HG03045 (cell line): ENCODE data around the gene TAF4.
"Not testable (repeated sequence)": the region's sequence is repeated elsewhere in the genome, so short reads cannot be mapped to it uniquely, and the experiment has no call there.

Source experiments
- ATAC-seq: cut with Tn5 transposase; IDR thresholded peaks from one replicate; pipeline ENCODE4 v1.9.1; 2021; ENCODE audit warnings: mild to moderate bottlenecking, moderate library complexity; ENCODE audit not compliant: unreplicated experiment

Gene TAF4

DNA sequence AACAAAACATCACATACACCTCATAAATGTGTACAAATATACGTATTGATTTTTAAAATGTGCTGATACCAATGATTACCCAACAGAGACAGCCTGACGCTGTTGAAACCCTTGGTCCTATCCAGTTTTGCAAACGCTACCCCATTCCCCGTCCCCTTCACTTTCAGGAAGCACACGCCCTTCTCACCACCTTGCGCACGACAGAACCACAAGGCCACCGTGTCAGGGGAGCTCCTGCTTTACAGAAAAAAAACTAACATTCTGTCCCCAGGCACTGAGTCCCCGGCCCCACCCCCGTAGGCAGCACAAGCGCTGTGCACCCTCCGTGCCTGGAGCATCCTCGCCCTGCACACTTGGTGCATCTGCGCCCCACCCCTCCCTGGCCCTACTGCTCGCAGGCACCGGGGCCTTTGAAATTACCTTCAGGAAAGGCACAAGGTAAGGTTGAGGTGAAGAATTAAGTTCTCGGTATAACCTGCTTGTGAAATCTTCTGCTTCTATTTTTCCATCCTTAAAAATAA lies 58.5 kb downstream of the TAF4 start:
- ATAC-seq, result no peak

DNA sequence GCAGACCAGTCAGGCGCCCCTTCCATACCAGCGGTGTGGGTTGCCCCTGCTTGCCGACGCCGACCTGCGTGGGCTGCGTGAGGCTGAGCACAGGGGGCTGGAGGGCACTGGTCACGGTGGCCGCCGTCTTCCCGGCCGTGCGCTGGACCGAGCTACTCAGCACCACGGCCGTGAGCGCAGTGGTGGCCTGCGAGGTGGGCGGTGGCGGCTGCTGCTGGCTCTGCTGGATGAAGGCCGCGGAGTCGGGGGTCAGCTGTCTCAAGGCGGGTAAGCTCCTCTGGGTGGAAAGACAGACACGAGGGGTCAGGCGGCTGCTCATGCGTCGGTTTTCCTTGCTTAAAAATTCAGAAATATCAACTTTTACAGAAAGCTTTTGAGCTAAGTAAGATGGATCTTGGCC lies 59.2 kb downstream of the TAF4 start:
- no peak for ATAC-seq

DNA sequence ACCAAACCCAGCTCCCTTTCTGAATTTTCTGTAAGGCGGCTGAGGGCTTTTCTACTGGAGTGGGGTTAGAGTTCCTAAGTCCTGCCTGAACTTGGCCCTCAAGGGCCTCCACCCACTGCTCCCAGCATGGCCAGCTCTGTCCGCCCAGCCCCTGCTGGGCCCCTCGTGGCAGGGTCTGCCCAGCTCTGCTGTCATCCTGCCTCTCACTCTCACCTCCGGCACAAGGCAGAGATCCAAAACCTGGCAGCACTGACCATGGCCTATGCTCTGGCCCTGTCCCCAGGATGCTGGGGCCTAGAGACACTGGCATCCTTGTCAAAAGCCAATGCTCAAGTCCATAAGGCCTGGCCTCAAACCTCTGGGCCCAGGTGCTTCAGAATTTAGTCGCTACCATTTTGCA lies 61.1 kb downstream of the TAF4 start:
- no peak for ATAC-seq

DNA sequence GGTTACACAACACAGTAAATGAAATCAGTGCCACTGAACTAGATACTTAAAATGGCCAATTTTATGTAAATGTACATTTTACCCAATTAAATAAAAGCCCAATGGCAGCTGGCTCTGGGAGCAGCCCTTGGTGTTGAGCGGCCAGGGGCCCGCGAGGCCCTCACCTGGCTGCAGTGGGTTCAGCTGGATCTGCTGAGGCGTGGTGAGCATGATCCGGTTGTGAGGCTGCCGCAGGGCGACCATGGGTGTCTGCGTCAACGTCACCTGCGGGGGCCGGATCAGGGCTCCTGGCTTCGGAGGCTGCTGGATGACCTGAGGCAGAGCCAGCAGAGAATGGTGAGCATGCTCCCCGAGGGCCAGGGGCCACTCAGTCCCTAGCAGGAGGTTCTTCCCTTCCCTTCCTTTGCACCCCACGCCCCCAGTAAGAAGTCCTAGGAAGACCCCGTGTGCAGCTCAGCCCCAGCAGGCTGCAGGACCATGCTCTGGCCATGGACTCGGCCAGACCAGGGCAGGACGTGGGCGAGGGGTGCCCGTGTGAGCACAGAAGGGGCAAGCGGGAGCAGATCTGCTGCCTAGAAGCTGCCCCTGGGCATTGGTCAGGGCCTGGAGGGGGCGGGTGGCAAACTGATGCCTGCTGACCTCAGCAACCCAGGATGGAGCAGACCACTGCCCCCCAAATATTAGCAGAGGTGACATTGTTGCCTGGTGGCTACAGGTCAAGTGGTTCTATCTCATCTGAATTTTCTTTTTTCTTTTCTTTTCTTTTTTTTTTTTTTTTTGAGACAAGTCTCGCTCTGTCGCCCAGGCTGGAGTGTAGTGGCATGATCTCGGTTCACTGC lies 61.9 kb downstream of the TAF4 start:
- ATAC-seq, result no peak

DNA sequence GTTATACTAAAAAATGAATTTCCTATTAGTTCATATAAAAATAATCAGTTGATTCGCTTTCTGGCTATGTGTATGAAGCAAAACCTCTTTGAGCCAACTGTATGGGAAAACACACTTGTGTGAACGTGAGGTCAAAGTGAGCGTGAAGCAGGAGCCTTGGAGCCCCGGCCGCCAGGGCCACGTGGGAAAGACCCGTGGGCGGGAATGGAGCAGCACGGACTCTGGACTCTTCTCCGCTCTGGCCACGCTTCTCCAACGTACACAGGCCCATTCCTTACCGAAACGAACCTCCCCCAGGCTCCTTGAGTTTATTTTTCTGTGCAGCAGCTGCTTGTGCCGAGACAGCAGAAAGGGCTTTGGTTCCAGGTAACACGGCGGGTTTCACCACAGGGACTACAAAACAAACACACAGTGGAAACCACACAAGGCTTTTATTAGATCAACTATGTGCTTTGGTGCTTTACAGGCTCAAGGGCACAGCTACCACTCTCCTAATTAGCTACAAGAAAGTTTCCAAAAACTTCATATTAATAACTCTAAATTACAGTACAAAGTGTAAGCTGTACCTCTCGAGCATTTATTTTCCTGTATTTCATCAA lies 62.7 kb downstream of the TAF4 start:
- ATAC-seq, result no peak

DNA sequence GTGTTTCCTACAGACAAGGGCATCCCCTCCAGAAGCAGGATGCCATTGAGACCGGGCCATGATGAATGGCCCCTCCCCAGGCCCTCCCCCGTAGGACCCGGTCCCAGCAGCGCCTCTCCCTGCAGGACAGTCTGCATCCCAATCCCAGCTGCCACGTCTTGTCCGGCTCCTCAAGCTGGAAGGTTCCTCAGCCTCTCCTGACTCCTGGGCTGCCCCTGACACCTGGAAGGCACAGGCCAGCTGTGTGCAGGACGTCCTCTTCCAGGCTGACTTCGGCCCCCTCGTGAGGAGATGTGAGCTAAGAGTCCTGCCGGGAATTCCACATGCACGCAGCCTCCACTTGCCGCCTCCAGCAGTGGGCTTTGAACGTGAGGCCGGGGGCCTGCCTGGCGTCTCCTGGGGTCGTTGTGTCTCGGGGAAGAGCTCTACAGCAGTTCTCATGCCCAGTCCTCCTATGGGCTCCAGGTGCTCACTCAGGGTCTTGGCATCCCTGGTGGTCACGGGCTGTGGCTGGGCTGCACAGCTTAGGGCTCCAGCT lies 64.4 kb downstream of the TAF4 start:
- no peak for ATAC-seq

DNA sequence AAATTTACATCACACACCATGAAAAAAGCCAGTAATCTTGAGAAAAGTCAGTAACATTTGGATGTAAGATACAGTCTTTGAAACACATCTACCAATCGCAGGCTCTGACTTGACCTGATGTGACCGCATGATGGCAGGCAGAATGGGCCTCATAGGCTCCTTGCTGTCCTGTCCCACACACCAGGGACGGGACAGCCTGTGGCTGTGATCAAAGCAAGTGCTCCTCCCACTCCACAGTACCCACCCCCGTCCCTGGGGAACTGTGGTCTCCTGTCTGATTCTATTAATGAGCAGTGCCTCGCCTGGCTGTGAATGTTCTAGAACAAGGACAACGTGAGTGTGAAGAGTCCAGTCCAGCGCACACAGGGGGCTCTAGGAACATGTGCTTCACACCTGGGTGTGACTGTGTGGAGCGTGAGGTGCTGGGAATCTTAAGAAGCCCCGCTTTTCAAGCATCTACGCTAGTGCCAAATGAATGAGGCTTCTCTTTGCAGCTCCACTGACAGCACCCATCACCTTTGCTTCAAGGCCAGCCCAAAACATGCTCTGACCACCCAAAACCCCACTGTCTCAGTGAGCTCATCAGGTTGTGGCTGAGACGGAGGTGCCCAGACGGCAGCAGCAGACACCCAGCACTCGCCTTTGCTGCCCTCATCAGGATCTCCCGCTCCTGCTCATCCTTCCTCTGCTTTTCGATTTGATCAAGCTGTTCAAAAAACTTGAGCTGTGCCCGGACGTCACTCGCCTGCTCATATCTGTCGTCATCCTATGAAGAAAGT lies 67.1 kb downstream of the TAF4 start:
- ATAC-seq, result no peak

DNA sequence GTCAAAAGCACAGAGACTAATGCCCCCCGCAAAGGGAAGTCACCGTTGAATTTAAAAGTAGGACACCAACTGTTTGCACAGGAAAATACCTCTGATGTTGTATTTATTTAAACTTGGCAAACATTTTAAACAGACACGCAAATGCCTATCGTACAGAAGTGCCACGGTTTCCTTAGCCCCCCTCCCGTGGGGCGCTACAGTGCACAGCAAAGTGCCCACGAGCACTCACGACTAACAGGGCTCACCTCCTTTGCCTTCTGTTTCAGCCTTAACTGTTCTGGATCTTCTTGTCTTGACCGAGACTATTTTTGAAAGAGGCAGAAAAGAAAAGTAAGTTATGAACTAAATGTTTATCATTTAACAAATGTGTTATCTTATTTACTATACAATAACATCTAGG lies 67.8 kb downstream of the TAF4 start:
- ATAC-seq, result no peak

DNA sequence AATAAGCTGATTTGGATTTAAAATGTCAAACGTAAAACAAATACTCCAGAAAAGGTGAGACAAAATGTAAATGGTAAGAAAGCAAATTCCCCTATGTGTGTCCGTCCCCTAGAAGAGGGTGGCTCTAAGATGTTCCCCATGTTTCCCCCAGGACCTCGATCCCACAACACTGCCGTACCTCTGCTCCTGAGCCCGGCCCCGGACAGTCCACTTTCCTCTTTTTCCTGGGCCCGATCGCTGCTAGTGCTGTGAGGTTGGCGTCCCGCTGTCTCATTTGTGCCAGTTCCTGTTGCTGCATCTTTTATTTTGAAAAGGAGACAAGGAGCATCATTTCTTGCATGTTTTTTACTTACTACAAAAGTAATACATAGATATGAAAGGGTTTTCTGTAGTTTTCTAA lies 68.3 kb downstream of the TAF4 start:
- no peak for ATAC-seq

DNA sequence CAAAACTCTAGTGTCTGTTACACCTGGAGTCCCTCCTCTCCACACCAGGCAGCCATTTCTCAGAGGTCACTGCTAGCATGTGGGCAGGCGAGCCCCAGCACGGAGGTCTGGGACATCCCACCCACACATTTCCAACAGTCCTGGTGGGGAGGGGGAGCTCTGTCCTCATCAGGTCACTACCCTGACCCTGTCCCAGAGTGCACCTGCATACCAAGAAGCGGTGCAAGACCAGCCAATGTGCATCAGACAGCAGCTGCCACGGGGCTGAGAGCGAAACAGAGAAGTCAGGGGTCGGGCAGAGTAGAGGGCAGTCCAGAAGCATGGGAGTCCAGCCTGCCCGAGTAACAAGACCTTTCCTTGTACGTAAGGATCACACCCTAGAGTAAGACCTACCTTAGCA lies 71.1 kb downstream of the TAF4 start:
- no peak for ATAC-seq

DNA sequence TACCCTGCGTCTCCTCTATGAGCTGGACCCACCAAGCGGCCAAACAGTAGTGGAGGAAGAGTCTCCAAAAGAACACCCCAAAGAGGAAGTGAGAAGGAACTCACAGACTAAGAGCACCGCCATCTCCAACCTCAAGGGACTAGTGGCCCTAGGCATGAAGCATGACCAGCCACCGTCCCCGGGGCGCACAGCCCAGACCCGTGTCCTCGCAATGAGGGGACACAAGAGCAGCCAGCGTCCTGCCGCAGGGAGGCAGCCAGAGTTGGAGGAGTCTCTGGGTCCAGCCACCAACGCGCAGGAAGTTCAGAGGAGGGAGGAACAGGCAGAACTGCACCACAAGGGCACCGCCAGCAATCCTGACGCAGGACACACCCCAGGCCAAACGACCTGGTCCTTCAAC lies 72.6 kb downstream of the TAF4 start:
- no peak for ATAC-seq

DNA sequence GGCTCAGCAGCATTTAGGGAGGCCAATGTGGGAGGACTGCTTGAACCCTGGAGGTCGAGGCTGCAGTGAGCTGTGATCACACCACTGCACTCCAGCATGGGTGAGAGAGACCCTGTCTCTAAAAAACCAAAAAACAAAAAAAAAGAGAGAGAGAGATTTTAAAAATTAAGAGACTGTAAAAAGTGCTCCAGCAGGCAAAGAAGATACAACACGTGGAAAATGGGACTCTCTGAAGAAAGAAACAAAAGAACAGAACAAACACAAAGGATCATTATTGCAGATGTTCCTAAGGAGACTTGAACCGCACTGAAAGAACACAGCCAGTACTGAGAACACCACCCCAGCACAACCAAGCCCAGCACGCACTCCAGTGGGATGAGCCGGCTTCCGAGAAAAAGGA lies 74.2 kb downstream of the TAF4 start:
- no peak for ATAC-seq

DNA sequence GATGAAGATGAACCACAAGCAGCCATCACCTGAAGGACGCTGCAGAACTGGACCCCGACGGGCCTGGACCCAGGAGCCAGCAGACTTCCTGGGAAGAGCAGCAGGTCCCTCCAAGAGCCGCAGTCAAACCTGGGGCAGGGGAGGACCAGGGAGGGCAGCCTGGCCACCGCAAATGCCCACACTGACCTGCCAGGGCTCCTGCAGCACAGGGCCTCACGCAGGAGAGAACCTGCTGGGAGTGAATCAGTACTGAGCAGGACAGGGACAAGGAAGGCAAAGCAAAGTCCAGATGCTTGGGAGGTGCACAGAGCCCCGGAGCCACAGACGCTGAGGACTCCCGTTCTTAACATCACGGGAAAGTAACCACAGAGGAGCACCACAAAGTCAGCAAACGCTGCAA lies 75.2 kb downstream of the TAF4 start:
- no peak for ATAC-seq

DNA sequence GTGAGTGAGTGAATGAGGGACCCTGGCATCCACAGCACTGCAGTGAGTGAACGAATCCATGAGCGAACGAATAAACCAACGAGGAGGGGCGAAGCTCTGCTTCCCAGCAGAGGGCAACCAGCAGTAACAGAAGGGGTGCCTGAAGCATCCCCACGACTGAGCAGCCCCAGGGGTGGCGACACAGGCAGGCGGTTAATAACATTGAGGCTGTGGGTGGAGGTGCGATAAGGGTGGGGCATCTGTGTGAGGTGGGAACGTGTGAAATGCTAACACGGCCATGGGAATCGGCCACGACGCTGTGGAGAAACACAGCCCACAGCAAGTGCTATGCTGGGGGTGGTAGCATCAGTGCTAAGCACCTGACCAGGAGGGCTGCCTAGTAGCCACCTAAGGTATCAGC lies 75.9 kb downstream of the TAF4 start:
- ATAC-seq, result no peak

DNA sequence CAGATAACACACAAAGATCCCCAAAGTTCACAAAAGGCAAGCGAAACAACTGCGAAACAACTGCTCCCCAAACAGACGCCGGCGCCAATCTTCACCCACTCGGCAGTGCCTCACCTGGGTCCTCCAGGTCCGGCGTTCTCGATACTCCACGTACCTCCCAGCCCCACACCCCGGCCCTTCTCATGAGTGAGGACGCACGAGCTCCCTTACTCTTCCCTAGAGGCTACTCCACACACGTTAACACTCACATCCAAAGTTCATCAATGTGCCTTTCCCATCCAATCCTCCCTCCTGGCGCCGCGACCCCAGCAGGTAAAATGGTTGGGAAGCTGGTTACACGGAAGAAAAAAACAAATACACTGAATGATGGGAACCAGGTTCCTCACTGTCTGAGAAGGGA lies 77.0 kb downstream of the TAF4 start:
- ATAC-seq, result no peak

DNA sequence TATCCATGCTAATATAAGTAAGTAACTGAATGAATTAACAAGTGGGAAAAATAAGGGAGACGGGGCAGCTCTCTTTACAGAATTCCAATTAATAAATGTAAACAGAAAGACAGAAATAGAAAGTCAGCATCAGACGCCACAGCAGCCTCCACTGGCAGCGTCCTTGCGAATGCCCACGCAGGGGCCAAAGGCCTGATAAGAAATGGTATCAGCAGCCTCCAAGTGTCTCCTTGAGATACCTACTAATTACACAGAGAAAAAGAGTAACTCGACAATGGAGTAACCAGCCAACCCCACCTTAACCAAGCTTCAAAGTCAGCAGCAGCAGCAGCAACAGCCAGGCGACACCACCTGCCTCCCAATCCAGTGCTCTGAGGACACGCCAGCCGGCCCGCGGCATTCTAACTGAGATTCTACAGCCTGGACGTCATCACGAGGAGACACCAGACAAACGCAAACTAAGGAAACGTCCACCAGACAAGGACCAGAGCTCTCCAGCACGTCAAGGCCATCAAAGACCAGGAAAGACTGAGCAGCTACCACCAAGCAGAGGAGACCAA lies 78.8 kb downstream of the TAF4 start:
- ATAC-seq, result no peak

DNA sequence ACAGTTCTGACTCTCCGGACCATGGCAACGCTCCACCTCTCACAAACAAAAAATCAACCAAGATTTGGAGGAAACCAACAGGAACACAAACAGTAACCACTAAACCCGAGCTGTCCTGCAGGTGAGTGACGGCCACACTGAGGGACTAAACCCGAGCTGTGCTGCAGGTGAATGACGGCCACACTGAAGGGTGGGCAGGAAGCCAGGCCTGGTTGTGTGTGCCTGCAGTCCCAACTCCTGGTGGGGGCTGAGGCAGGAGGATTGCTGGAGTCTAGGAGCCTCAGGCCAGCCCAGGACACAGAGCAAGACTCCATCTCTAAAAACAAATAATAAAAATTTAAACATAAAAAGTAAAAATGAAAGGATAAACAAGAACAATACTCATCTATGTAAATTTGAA lies 80.6 kb downstream of the TAF4 start:
- no peak for ATAC-seq

DNA sequence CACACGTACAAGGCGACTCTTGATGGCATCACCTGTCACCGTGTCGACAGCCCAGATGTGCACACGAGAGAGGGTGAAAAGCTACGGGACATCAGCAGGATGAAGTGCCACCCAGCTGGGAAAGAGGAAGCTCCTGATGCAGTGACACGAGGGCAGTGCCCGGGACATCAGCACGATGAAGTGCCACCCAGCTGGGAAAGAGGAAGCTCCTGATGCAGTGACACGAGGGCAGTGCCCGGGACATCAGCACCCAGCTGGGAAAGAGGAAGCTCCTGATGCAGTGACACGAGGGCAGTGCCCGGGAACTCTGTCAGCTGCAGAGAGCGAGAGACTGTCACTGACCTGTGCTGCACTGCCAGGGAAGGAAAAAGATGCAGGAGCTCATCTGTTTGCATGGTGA lies 81.2 kb downstream of the TAF4 start:
- ATAC-seq, result not testable (repeated sequence)

DNA sequence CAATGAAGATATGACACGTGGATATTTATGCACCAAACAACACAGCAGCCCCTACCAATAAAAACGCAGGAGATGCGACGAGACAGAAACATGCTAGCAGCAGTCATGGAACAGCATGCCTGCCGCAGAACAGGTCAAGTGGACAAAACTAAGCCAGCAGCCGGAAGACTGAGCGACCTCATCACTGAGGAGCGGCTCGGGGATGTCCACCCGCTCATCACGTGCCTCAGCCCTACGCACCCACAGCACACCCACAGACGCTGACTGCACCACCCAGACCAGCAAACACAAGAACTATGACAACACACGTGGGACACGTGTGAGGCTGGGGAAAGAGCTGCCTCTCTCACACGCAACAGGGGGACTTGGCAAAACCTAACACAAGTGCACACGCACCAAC lies 81.7 kb downstream of the TAF4 start:
- no peak for ATAC-seq

DNA sequence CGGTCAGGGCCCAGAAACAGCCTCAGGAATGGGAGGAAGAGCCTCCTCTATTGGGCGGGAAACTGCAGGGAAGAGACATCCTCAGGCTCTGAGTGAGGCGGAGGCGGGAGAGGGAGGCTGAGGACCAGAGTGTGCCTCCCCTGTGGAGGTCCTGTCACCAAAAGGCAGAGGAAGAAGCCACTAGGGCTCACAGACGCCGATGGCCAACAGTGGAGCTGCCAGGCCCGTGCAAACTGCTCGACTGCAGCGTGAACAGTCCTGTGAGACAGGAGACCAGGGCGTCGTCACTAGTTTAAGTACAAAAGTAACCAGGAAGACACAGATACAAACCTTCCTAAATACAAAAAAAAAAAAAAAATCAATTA lies 82.7 kb downstream of the TAF4 start:
- ATAC-seq, result no peak

DNA sequence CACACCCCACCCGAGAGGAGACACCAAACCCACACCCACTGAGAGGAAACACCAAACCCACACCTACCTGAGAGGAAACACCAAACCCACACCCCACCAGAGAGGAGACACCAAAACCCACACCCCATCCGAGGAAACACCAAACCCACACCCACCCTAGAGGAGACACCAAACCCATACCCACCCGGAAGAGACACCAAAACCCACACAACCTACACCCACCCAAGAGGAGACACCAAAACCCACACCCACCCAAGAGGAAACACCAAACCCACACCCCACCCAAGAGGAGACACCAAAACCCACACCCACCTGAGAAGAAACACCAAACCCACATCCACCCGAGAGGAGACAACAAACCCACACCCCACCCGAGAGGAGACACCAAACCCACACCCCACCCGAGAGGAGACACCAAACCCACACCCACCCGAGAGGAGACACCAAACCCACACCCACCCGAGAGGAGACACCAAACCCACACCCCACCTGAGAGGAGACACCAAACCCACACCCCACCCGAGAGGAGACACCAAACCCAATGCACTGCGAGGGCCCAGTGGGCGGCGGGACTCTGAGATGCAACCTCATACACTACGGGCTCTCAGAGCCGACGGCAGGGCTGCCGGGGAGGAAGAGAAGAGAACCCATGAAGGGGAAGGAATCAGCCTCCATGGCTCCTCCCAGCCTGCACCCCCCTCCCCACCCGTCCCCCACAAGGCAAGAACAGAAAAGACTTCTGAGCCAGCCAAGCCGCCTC lies 83.3 kb downstream of the TAF4 start:
- ATAC-seq, result no peak
